AG10803 (cell line): ENCODE data around the gene TCEAL1.

Experiments
- DNase-seq: peaks from one replicate; pipeline ENCODE4 v3.0.0; 2010; ENCODE audit warnings: low read depth
- H3K4me3 ChIP-seq: 2 replicates; pipeline ENCODE4 v1.5.1; 2011; ENCODE audit warnings: mild to moderate bottlenecking, low read length, control low read depth
- CTCF ChIP-seq: conservative IDR thresholded peaks from 2 replicates; pipeline ENCODE4 v1.5.1; 2011; ENCODE audit warnings: mild to moderate bottlenecking, low read length, control low read depth, inconsistent platforms

The TCEAL1 gene

GRCh38 chrX:103674531-103675454 lies 46.0 kb downstream of the TCEAL1 start:
- DNase-seq = no peak
- no peak for TF ChIP-seq CTCF
- H3K4me3 ChIP-seq = no peak overlapping the region

- peak; percentile 75 for DNase-seq
- no peak overlapping the region for H3K4me3 ChIP-seq
- no peak for TF ChIP-seq CTCF
Measured at GRCh38 chrX:103678199-103678993, 49.6 kb downstream of the TCEAL1 start.
